LNCaP clone FGC (cell line): Measurements from ENCODE around the gene SOSTDC1.
"Not testable (repeated sequence)": the region's sequence is repeated elsewhere in the genome, so short reads cannot be mapped to it uniquely, and the experiment has no call there.

Experiments
- DNase-seq: peaks from one replicate; pipeline ENCODE4 v3.0.0-alpha.2; 2011; ENCODE audit warnings: low read depth
- H3K4me3 ChIP-seq: 2 replicates; pipeline ENCODE4 v1.5.1; 2011; ENCODE audit warnings: mild to moderate bottlenecking, low read depth, low read length, control low read depth
- TF ChIP-seq, protein P1 (sequence below): IDR thresholded peaks from 2 replicates; pipeline ENCODE4 v1.5.1; 2012; ENCODE audit warnings: mild to moderate bottlenecking; ENCODE audit not compliant: control insufficient read depth, insufficient read depth; ENCODE audit errors: extremely low read depth

Gene SOSTDC1, protein sequence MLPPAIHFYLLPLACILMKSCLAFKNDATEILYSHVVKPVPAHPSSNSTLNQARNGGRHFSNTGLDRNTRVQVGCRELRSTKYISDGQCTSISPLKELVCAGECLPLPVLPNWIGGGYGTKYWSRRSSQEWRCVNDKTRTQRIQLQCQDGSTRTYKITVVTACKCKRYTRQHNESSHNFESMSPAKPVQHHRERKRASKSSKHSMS

DNA sequence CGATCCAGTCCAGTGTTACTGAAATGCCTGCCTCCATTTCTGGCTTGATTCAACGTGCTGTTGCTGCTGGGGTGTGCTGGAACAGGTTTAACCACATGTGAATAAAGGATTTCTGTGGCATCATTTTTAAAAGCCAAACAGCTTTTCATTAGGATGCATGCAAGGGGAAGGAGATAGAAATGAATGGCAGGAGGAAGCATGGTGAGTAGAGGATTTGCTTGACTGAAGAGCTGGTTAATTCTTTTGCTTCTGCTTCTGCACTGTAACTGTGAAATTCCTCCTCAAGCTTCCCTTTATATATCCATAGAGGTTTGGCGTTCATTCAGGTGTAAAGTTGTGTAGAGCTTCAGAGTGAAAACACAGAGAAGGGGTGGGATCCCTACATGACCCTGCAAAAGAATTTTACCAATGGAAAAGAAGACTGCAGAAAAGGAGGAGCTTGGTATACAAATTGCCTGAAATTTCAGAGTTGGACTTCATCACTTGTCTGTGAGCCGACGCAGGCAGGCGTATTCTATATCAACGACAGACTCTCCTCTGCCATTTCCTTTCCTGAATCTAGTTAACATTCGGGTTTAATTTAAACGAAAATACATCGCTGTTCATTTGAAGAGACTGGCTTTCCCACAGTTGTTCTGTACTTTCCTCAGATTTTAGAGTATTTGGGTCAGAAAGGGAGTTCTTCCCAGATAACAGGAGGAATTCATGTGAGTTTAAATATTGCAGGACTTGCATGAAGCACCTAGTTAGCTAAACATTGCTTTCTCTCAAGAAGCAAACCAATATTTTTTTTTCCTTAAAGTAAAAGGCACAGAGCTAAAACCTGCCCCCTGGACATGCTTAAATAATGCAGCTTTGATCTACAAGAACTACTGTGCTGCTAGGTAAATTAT, at the start of gene SOSTDC1:
Gene SOSTDC1 (minus strand): TSS at position 270 of the 893 bp plus-strand sequence. CDS start 70 bp downstream, at position 200.
- TF ChIP-seq, protein P1, sequence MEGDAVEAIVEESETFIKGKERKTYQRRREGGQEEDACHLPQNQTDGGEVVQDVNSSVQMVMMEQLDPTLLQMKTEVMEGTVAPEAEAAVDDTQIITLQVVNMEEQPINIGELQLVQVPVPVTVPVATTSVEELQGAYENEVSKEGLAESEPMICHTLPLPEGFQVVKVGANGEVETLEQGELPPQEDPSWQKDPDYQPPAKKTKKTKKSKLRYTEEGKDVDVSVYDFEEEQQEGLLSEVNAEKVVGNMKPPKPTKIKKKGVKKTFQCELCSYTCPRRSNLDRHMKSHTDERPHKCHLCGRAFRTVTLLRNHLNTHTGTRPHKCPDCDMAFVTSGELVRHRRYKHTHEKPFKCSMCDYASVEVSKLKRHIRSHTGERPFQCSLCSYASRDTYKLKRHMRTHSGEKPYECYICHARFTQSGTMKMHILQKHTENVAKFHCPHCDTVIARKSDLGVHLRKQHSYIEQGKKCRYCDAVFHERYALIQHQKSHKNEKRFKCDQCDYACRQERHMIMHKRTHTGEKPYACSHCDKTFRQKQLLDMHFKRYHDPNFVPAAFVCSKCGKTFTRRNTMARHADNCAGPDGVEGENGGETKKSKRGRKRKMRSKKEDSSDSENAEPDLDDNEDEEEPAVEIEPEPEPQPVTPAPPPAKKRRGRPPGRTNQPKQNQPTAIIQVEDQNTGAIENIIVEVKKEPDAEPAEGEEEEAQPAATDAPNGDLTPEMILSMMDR = no peak
- no peak for DNase-seq
- no peak within 1 kb of the TSS for H3K4me3 ChIP-seq

DNA sequence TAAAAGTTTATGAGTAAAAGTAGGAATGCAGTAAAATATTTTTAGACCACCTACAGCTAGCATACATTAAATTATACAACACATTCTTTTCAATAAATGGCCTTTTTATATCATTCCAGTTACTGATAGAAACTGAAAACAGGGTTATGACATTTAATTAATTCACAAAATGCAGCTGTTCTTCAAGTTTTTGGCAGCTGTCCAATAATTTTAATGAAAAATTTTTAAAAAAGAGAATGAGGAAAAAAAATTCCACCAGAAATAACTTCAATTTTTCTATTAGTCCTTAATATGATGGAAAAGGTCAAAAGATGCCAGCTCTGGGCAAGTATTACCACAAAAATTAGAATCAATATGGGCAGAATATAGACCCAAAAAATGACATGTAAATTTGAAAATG, 49.2 kb upstream of the SOSTDC1 start:
- TF ChIP-seq, protein P1 = no peak
- no peak for DNase-seq
- H3K4me3 ChIP-seq = no peak overlapping the region

DNA sequence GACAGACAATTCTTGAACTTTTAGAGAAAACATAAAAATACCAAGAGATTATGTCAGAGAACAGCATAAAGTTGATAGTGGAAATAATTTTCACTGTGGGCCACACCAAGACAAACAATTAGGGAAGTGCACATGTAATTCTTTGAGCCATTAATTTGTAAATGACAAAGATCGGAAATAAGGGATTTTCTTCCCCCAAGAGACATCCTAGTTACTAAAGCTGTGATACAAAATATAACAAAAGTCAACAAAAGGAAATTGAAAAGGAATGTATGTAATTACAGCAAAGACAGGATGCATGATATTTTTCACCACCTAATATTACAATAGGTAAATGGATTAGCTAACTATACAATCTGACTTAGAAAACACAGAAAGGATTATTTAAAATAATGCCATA, 48.7 kb upstream of the SOSTDC1 start:
- H3K4me3 ChIP-seq = no peak overlapping the region
- DNase-seq = no peak
- TF ChIP-seq, protein P1 = no peak

DNA sequence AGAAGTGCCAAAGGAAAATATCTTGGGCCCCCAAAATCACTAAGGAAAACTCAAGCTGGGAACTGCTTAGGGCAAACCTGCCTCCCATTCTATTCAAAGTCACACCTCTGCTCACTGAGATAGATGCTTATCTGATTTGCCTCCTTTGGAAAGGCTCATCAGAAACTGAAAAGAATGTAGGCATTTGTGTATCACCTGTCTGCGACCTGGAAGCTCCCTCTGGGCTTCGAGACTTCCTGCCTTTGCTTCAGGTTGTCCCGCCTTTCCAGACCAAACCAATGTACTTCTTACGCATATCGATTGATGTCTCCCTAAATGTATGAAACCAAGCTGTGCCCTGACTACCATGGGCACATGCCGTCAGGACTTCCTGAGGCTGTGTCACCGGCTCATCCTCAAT, 46.6 kb upstream of the SOSTDC1 start:
- H3K4me3 ChIP-seq = no peak overlapping the region
- no peak for DNase-seq
- TF ChIP-seq, protein P1 = no peak

DNA sequence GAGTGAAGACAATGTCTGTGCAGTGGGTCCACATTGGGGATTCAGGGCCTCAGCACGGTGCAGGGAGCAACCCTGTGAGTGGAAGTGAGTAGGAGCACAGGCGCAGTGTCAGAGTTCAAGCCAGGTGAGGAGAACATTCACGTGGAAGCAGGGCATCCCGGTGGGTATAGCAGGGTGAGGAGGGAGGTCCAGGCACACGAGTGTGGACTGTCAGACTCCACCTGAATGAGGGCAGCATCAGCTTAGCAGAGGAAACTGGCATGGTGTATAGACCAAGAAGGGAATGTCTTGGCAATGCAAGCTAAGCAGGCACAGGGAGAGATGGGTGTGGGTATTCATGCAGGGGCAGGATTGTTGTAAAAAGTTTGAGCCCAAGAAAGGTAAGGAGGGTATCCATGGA, 45.8 kb upstream of the SOSTDC1 start:
- no peak for DNase-seq
- H3K4me3 ChIP-seq = no peak overlapping the region
- TF ChIP-seq, protein P1 = no peak

DNA sequence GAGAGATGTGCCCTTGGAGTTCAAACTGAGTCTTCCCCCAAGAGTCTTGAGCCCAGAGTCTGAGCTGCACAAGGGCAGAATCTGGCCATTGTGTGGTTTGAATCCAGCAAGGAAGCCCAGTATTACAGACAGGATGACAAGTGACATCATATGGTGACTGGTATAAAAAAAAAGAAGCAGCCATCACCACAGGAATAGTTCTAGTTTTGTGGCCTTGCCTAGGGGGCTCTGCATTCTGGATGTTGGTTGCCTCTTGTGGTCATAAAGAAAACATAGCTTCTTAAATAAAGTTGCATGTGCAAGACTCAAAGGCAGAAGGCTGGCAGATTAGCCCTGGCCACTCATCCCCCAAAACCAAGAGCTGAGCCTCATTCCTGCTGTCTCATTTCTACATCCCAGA, 44.3 kb upstream of the SOSTDC1 start:
- H3K4me3 ChIP-seq = no peak overlapping the region
- DNase-seq = no peak
- TF ChIP-seq, protein P1 = no peak

DNA sequence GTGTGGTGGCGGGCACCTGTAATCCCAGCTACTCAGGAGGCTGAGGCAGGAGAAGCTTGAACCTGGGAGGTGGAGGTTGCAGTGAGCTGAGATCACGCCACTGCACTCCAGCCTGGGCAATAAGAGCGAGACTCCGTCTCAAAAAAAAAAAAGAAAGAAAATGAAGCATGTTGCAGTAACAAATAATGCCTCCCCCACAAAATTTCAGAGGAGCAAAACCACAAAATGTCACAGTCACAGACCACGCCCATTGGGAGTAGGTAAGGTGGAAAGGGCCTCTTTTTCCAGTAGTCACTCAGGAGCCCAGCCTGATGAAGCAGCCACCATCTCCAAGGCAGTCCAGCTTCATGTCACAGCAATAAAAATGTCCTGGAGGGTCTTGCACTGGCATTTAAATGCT, 40.9 kb upstream of the SOSTDC1 start:
- not testable (repeated sequence) for DNase-seq, H3K4me3 ChIP-seq
